Pancreas (tissue), 10 donors: Measurements from ENCODE around the gene NPHS1. TPM values are rescaled to one million over a fixed set of nuclear protein-coding genes. Genes with fewer than 3 reads are reported as not detected.

Experiments
- ATAC-seq, 4 donors: fragments of 200-7000 bp; cut with Tn5 transposase; one replicate each; pipeline versions ENCODE4 v1.8.0 to v1.9.1; 2020; ENCODE audit warnings: mild to moderate bottlenecking in 4 of 4, moderate library complexity in 4 of 4
- DNase-seq, 6 donors: peaks; one replicate each; pipeline ENCODE4 v3.0.0-alpha.2; 2020
- FAIRE-seq: peaks from 2 replicates; lab custom pipeline; 2012; peaks lifted over from hg19 to GRCh38; lab: Jason Lieb, UNC
- H3K27ac ChIP-seq, 4 donors: fragments of 200-600 bp; sonication (generic); 1 replicate in 3 of 4; 2 replicates in 1 of 4; pipeline versions ENCODE4 v1.5.0 to v1.8.0; 2020
- H3K27me3 ChIP-seq, 4 donors: fragments of 200-600 bp; one replicate each; pipeline ENCODE4 v1.8.0; 2021
- H3K36me3 ChIP-seq, 3 donors: fragments of 200-600 bp; sonication (generic) in 1 of 3; one replicate each; pipeline versions ENCODE4 v1.5.0 to v1.8.0; 2020 to 2021
- H3K4me1 ChIP-seq, 3 donors: fragments of 200-600 bp; one replicate each; pipeline ENCODE4 v1.8.0; 2021
- H3K4me3 ChIP-seq, 4 donors: fragments of 200-600 bp; sonication (generic) in 2 of 4; one replicate each; pipeline versions ENCODE4 v1.5.0 to v1.8.0; 2020 to 2021
- H3K9me3 ChIP-seq, 4 donors: fragments of 200-600 bp; one replicate each; pipeline ENCODE4 v1.8.0; 2021
- WGBS, 2 donors: extraction: QIAGEN DNeasy Blood & Tissue Kit; methylation state at CpG; one replicate each; pipeline ENCODE4 v1.1.7; 2013; 5-methylcytosine and 5-hydroxymethylcytosine counted together
- intact Hi-C, 3 donors: fragments of 100-400 bp; cut with DNase I; formaldehyde crosslinking; loops; one replicate each; pipeline versions ENCODE4 v1.11.1 to v1.14.2; 2022
- polyA plus RNA-seq, 2 donors: library from polyadenylated mRNA; stranded (reverse); fragments of 200-250 nt; gene quantifications; one replicate each; pipeline ENCODE4 v1.2.3, GENCODE V29; 2013
- total RNA-seq, 6 donors: library from RNA; stranded (reverse); fragmentation: NEBNext Ultra II Directional in 4 of 6; extraction: Animal tissue kit (Norgen Biotek cat#: 25700) in 4 of 6; gene quantifications; one replicate each; pipeline versions ENCODE4 v1.2.1 to v1.2.4, GENCODE V29; 2021 to 2023
- TF ChIP-seq, protein P1 (sequence below), 4 donors: fragments of 200-600 bp; sonication (generic) in 3 of 4; IDR thresholded peaks; one replicate each; pipeline versions ENCODE4 v1.5.0 to v1.8.0; 2021; ENCODE audit warnings: antibody characterized with exemption in 4 of 4
- donor health status: healthy with polysubstance abuse.
- donor health status: DM: no; HTN: no; CAD: no; lungs with moderate emphysema.
- donor health status: DM: no; HTN: no; CAD: no.
- donor health status: control.
- donor health status: control.
- donor health status: Bipolar disorder and iron deficiency.
- donor health status: DM: yes; HTN: yes; CAD: no.
- donor health status: DM: no; HTN: no; CAD: no.
- donor health status: DM: no; HTN: no; CAD: no.
- donor health status: DM: yes; HTN: yes; CAD: no.

Gene NPHS1
- total and polyA plus RNA-seq, 8 donors = 11.5 to 32.3 (median 16.5) TPM

DNA sequence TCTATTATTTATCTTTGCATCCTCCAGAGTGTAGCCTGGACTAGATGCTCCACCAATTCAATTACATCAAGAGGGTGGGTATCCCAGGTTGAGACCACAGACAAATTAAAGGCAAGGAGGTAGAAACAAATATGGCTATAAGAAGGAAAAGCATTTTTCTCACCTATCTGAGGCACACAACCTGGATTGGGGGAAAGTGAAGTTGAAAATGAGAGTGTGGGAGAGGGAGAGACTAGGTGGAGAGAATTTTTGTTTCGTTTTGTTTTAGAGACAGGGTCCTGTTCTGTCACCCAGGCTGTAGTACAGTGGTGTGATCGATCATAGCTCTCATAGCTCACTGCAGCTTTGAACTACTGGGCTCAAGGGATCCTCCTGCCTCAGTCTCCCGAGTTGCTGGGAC lies 33.9 kb downstream of the NPHS1 start:
- intact Hi-C loops = no loop called here
- FAIRE-seq (no peak), ATAC-seq (no peak), DNase-seq (no peak)
- no peaks in the 10 kb centered on the region for H3K27me3 ChIP-seq
- H3K9me3 ChIP-seq = no peaks in the 10 kb centered on the region
- H3K36me3 ChIP-seq = no peaks in the 10 kb centered on the region
- no peaks in the 10 kb centered on the region for H3K4me1 ChIP-seq
- no peak overlapping the region for H3K4me3 ChIP-seq
- TF ChIP-seq, protein P1, sequence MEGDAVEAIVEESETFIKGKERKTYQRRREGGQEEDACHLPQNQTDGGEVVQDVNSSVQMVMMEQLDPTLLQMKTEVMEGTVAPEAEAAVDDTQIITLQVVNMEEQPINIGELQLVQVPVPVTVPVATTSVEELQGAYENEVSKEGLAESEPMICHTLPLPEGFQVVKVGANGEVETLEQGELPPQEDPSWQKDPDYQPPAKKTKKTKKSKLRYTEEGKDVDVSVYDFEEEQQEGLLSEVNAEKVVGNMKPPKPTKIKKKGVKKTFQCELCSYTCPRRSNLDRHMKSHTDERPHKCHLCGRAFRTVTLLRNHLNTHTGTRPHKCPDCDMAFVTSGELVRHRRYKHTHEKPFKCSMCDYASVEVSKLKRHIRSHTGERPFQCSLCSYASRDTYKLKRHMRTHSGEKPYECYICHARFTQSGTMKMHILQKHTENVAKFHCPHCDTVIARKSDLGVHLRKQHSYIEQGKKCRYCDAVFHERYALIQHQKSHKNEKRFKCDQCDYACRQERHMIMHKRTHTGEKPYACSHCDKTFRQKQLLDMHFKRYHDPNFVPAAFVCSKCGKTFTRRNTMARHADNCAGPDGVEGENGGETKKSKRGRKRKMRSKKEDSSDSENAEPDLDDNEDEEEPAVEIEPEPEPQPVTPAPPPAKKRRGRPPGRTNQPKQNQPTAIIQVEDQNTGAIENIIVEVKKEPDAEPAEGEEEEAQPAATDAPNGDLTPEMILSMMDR (IDR thresholded peaks at IDR 0.05) = no peak
- 69 to 72% methylated on average over 3 of the region's 3 CpGs for WGBS, 2 donors
- no peak overlapping the region for H3K27ac ChIP-seq

DNA sequence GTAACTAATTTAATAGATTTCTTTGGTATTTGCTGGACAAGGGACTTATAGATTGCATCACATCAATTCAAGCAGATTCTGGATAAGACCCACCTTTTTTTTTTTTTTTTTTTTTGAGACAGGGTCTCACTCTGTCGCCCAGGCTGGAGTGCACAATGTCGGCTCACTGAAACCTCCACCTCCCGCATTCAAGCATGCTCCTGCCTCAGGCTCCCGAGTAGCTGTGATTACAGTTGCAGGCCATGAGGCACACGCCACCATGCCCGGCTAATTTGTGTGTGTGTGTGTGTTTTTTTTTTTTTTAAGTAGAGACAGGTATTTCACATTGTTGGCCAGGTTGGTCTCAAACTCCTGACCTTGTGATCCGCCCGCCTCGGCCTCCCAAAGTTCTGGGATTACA lies 35.5 kb downstream of the NPHS1 start:
- ATAC-seq (no peak), DNase-seq (no peak), FAIRE-seq (no peak)
- WGBS, 2 donors = 87 to 92% methylated on average over 9 of the region's 9 CpGs
- no peak overlapping the region for H3K4me3 ChIP-seq
- H3K27ac ChIP-seq = no peak overlapping the region
- TF ChIP-seq, protein P1 (IDR thresholded peaks at IDR 0.05) = no peak
- H3K4me1 ChIP-seq = peaks cover 0 to 5% (median 0%) of the 10 kb centered on the region in 3 donors
- H3K27me3 ChIP-seq = no peaks in the 10 kb centered on the region
- intact Hi-C loops = no loop called here
- H3K9me3 ChIP-seq = no peaks in the 10 kb centered on the region
- no peaks in the 10 kb centered on the region for H3K36me3 ChIP-seq

DNA sequence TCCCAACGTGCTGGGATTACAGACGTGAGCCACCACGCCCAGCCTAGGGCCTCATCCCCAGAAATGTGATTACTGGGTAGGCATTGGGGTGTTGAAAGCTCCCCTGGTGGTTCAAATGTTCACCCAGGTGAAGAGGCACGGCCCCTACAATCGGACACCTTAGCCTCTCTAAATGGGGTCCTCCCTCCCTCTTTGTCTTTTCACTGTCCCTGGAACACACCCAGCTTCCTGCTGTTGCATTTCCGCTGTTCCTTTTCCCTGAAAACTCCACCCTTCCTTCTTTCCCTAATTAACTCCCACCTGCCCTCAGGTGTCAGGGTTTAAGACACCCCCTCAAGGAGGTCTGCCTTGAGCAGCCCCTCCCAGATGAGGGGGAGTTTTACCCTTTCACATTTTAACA lies 36.0 kb downstream of the NPHS1 start:
- no peak for FAIRE-seq
- DNase-seq = no peak
- H3K27ac ChIP-seq = no peak overlapping the region
- H3K27me3 ChIP-seq = no peaks in the 10 kb centered on the region
- H3K36me3 ChIP-seq = no peaks in the 10 kb centered on the region
- TF ChIP-seq, protein P1 (IDR thresholded peaks at IDR 0.05) = no peak
- 62 to 64% methylated on average over 6 of the region's 6 CpGs for WGBS, 2 donors
- peaks cover 0 to 5% (median 0%) of the 10 kb centered on the region in 3 donors for H3K4me1 ChIP-seq
- no peak for ATAC-seq
- H3K4me3 ChIP-seq = no peak overlapping the region
- intact Hi-C loops = no loop called here
- no peaks in the 10 kb centered on the region for H3K9me3 ChIP-seq

DNA sequence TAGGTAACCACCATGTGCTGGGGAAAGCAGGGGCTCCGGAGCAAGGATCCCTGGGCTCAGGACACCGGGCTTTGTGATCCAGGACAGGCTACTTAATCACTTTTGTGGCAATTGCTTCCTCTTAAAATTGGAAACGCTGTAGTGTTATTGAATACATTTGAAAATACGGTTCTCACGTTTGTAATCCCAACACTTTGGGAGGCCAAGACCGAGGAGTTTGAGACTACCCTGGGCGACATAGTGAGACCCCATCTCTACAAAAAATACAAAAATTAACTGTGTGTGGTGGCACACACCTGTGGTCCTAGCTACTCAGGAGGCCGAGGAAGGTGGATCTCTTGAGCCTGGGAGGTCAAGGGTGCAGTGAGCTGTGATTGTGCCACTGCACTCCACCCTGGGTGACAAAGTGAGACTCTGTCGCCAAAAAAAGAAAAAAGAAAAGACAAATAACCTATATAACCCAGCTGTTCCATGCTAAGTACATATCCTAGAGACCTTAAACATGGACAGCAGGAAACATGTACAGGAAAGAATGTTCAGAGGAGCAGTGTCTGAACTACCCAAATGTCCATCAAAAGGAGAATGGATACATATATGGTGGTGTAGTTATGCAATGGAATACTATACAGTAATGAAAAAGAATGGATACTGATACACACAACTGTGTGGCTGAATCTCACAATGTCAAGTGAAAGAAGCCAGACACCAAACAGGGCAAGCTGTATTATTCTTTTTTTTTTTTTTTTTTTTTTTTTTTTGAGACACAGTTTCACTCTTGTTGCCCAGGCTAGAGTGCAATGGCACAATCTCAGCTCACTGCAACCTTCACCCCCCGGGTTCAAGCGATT lies 39.0 kb downstream of the NPHS1 start:
- FAIRE-seq = no peak
- H3K27me3 ChIP-seq = no peaks in the 10 kb centered on the region

More for the DNA sequence above, 39.0 kb downstream of the NPHS1 start:
- 58 to 59% methylated on average over 11 of the region's 11 CpGs for WGBS, 2 donors
- Histone ChIP-seq H3K27ac (no peak overlapping the region), H3K4me1 (peaks cover 0 to 5% (median 0%) of the 10 kb centered on the region in 3 donors), H3K36me3 (no peaks in the 10 kb centered on the region), H3K4me3 (no peak overlapping the region), H3K9me3 (no peaks in the 10 kb centered on the region)
- intact Hi-C loops = no loop called here
- TF ChIP-seq, protein P1 (IDR thresholded peaks at IDR 0.05) = no peak
- DNase-seq (no peak), ATAC-seq (peak in 1 of 4 donors; percentile 28)
